Osteoblast (primary cell): ENCODE data around the gene MT3. TPM values are rescaled to one million over a fixed set of nuclear protein-coding genes. Genes with fewer than 3 reads are reported as not detected.

ENCODE experiments used
- DNase-seq: peaks from one replicate; pipeline ENCODE4 v3.0.0; 2011; ENCODE audit warnings: low spot score, mixed read lengths; ENCODE audit not compliant: insufficient read length; ENCODE audit errors: missing footprints
- H2AFZ ChIP-seq: 2 replicates; pipeline ENCODE4 v1.6.0; 2011; ENCODE audit warnings: mild to moderate bottlenecking, low read length
- H3K27ac ChIP-seq: 2 replicates; pipeline ENCODE4 v1.5.1; 2011; ENCODE audit warnings: mild to moderate bottlenecking, low read depth, low read length, moderate library complexity
- H3K27me3 ChIP-seq: 2 replicates; pipeline ENCODE4 v1.6.0; 2012; ENCODE audit warnings: mild to moderate bottlenecking, control low read depth, inconsistent platforms, low read length, moderate library complexity; ENCODE audit not compliant: insufficient read depth
- H3K36me3 ChIP-seq: 2 replicates; pipeline ENCODE4 v1.5.1; 2011; ENCODE audit warnings: mild to moderate bottlenecking, low read length, control low read depth, moderate library complexity; ENCODE audit not compliant: insufficient read depth
- H3K4me1 ChIP-seq: 2 replicates; pipeline ENCODE4 v1.5.1; 2011; ENCODE audit warnings: mild to moderate bottlenecking, low read length, control low read depth, moderate library complexity; ENCODE audit not compliant: insufficient read depth
- H3K4me2 ChIP-seq: 2 replicates; pipeline ENCODE4 v1.6.0; 2011; ENCODE audit warnings: mild to moderate bottlenecking, low read length; ENCODE audit not compliant: insufficient read depth
- H3K4me3 ChIP-seq: fragments of 200-600 bp; sonication (generic); 3 replicates; pipeline ENCODE4 v1.5.1; 2012; ENCODE audit warnings: mild to moderate bottlenecking, low read length, inconsistent platforms; ENCODE audit not compliant: insufficient read depth
- H3K79me2 ChIP-seq: 2 replicates; pipeline ENCODE4 v1.6.0; 2012; ENCODE audit warnings: mild to moderate bottlenecking, low read length, control low read depth, inconsistent platforms; ENCODE audit not compliant: insufficient read depth
- H3K9me3 ChIP-seq: 2 replicates; pipeline ENCODE4 v1.5.1; 2011; ENCODE audit warnings: low read depth, low read length, control low read depth
- H4K20me1 ChIP-seq: 2 replicates; pipeline ENCODE4 v1.6.0; 2012; ENCODE audit warnings: mild to moderate bottlenecking, low read length, control low read depth; ENCODE audit not compliant: insufficient read depth
- CTCF ChIP-seq: IDR thresholded peaks from 2 replicates; pipeline ENCODE4 v1.5.1; 2011; ENCODE audit warnings: mild to moderate bottlenecking, low read depth, low read length, moderate library complexity; ENCODE audit errors: extremely low read depth
- total RNA-seq: library from RNA; depleted of rRNA; stranded (reverse); fragments of >200 nt; gene quantifications from 2 replicates; pipeline ENCODE4 v1.2.3, GENCODE V29; 2012

Gene MT3
- total RNA-seq, 1 donor: not detected

DNA sequence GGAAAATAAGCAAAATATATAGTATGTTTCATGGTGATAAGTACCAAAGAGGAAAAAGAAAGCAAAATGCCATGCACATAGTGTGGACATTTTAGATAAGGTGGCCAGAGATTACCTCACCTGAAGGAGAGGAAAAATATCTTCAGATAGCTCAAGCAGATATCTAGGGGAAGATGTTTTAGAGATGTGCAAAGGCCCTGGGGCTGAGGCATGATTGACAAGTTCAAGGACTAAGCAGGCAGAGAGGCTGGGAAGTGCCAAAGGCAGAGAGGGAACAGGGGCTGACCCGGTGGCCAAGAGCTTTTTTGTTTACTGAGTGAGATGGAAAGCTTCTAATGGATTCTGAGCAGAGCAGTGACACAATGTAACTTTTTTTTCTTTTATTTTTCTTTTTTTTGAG lies 28.9 kb upstream of the MT3 start:
- no peak overlapping the region for H3K27ac ChIP-seq
- H2AFZ ChIP-seq: no peak overlapping the region
- no peak overlapping the region for H3K4me3 ChIP-seq
- no peaks in the 10 kb centered on the region for H3K79me2 ChIP-seq
- H4K20me1 ChIP-seq: no peaks in the 10 kb centered on the region
- H3K4me1 ChIP-seq: no peaks in the 10 kb centered on the region
- no peak overlapping the region for H3K4me2 ChIP-seq
- H3K27me3 ChIP-seq: peaks cover 17% of the 10 kb centered on the region
- TF ChIP-seq CTCF: no peak
- no peak for DNase-seq
- no peaks in the 10 kb centered on the region for H3K9me3 ChIP-seq
- no peaks in the 10 kb centered on the region for H3K36me3 ChIP-seq

DNA sequence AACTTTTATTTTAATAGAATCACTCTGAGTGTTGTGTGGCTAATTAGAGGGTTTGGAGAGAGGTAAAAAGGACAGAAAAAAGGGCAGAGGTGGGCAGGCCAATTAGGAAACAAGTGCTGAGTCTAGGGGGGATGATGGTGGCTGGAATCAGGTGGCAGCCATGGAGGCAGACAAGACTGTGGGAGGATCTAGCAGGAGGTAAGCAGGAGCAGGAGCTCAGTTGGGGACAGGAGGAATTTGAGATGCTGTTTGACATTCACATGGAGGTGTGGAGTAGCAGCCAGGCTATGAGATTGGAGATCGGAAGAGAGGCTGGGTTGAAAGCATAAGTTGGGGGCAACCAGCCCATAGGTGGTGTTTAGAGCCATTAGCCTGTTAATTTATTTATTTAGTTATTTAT lies 28.2 kb upstream of the MT3 start:
- H3K27me3 ChIP-seq: peaks cover 13% of the 10 kb centered on the region
- H3K4me3 ChIP-seq: no peak overlapping the region
- no peak overlapping the region for H2AFZ ChIP-seq
- H3K27ac ChIP-seq: no peak overlapping the region
- DNase-seq: no peak
- H3K79me2 ChIP-seq: no peaks in the 10 kb centered on the region
- H4K20me1 ChIP-seq: no peaks in the 10 kb centered on the region
- no peak overlapping the region for H3K4me2 ChIP-seq
- no peaks in the 10 kb centered on the region for H3K4me1 ChIP-seq
- H3K9me3 ChIP-seq: no peaks in the 10 kb centered on the region
- TF ChIP-seq CTCF: no peak
- H3K36me3 ChIP-seq: no peaks in the 10 kb centered on the region

- Histone ChIP-seq H4K20me1 (no peaks in the 10 kb centered on the region), H3K27me3 (peaks cover 11% of the 10 kb centered on the region), H3K79me2 (no peaks in the 10 kb centered on the region), H3K4me1 (no peaks in the 10 kb centered on the region), H3K27ac (no peak within 1 kb of the TSS), H3K4me3 (no peak within 1 kb of the TSS), H3K4me2 (no peak within 1 kb of the TSS), H2AFZ (no peak within 1 kb of the TSS), H3K36me3 (no peaks in the 10 kb centered on the region), H3K9me3 (no peaks in the 10 kb centered on the region)
- no peak for TF ChIP-seq CTCF
- peak; percentile 8 for DNase-seq
These were observed 24.4 kb upstream of the MT3 start, which contains the start of gene MT4 for GRCh38 chr16:56564793-56565477. Gene MT4, plus strand, starts transcription at chr16:56565073. Its CDS starts 56 bp downstream, at chr16:56565129.

DNA sequence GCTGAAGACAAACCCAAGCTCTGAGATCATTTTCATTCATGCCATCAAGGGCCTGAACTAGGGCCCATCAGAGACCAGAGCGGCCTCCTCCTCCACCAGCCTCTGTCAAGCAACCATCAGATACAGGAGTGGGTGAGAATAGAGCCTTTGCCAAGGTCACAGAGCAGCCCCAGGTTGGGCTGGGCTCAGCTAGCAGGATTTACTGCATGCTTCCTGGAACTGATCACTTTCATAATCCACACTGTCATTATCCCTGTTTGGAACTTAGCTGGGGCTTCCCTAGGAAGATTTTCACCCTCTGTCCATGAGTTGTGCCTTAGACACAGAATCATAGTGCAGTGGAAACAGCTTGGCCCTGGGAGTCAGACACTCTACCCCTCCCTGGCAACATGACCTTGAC lies 19.4 kb upstream of the MT3 start:
- no peaks in the 10 kb centered on the region for H3K36me3 ChIP-seq
- H4K20me1 ChIP-seq: no peaks in the 10 kb centered on the region
- no peak overlapping the region for H2AFZ ChIP-seq
- peaks cover 18% of the 10 kb centered on the region for H3K27me3 ChIP-seq
- H3K4me3 ChIP-seq: no peak overlapping the region
- no peaks in the 10 kb centered on the region for H3K79me2 ChIP-seq
- H3K4me2 ChIP-seq: no peak overlapping the region
- no peaks in the 10 kb centered on the region for H3K4me1 ChIP-seq
- no peak for TF ChIP-seq CTCF
- no peak for DNase-seq
- no peak overlapping the region for H3K27ac ChIP-seq
- H3K9me3 ChIP-seq: no peaks in the 10 kb centered on the region
